Measurements from ENCODE around the gene ST13. TPM values are rescaled to one million over a fixed set of nuclear protein-coding genes. Genes with fewer than 3 reads are reported as not detected.

ST13 gene
- total RNA-seq, 2 experiments from 2014 or later: 164 to 170 TPM

GRCh38 chr22:40894417-40894816 lies 38.0 kb upstream of the ST13 start:
- H3K4me3 Mint-ChIP-seq: no peak overlapping the region

GRCh38 chr22:40890881-40891280 lies 34.4 kb upstream of the ST13 start:
- Mint-ChIP-seq H3K27ac (no peak overlapping the region), H3K4me3 (no peak overlapping the region), H3K9me3 (no peaks in the 10 kb centered on the region), H3K36me3 (ENCODE audit: low read depth) (peaks cover 51% of the 10 kb centered on the region), H3K4me1 (ENCODE audit: low read depth) (no peaks in the 10 kb centered on the region), H3K27me3 (no peaks in the 10 kb centered on the region)
- no peak for TF ChIP-seq CTCF (IDR thresholded peaks at IDR 0.05)
- Histone ChIP-seq H3K27ac (ENCODE audit: low read depth in 1 of 2, low read length in 2 of 2) (no peak overlapping the region), H3K4me3 (ENCODE audit: low read length) (no peak overlapping the region), H3K27me3 (ENCODE audit: control insufficient read depth in 1 of 2, insufficient read depth in 2 of 2, low read length in 2 of 2) (no peaks in the 10 kb centered on the region), H3K4me1 (ENCODE audit: insufficient read depth, low read length) (no peaks in the 10 kb centered on the region), H3K9me3 (ENCODE audit: control insufficient read depth in 1 of 2, insufficient read depth in 1 of 2, low read length in 2 of 2) (no peaks in the 10 kb centered on the region), H3K36me3 (ENCODE audit: insufficient read depth, low read length) (peaks cover 48% of the 10 kb centered on the region)
- ATAC-seq (ENCODE audit: poor library complexity) (no peak), DNase-seq (no peak)
- intact Hi-C loops (cut with DNase I, micrococcal nuclease): no loop called here
- CTCF ChIA-PET: no interaction called here
- POLR2A ChIA-PET: no interaction called here

More at GRCh38 chr22:40894417-40894816, 38.0 kb upstream of the ST13 start:
- H3K9me3 Mint-ChIP-seq: no peaks in the 10 kb centered on the region
- H3K36me3 Mint-ChIP-seq (ENCODE audit: low read depth): peaks cover 18% of the 10 kb centered on the region
- Histone ChIP-seq H3K9me3 (ENCODE audit: control insufficient read depth in 1 of 2, insufficient read depth in 1 of 2, low read length in 2 of 2) (no peaks in the 10 kb centered on the region), H3K27me3 (ENCODE audit: control insufficient read depth in 1 of 2, insufficient read depth in 2 of 2, low read length in 2 of 2) (no peaks in the 10 kb centered on the region), H3K4me3 (ENCODE audit: low read length) (no peak overlapping the region), H3K36me3 (ENCODE audit: insufficient read depth, low read length) (peaks cover 18% of the 10 kb centered on the region), H3K4me1 (ENCODE audit: insufficient read depth, low read length) (peaks cover 3% of the 10 kb centered on the region), H3K27ac (ENCODE audit: low read depth in 1 of 2, low read length in 2 of 2) (no peak overlapping the region)
- ATAC-seq (ENCODE audit: poor library complexity) (no peak), DNase-seq (no peak)
- POLR2A ChIA-PET: interaction anchor here (0.6 kb wide), 2 partner anchors 262 to 449 kb away, joined by 3 read pairs; no protein-coding TSS in a partner anchor
- intact Hi-C loops (cut with DNase I, micrococcal nuclease): no loop called here
- no peak for TF ChIP-seq CTCF (IDR thresholded peaks at IDR 0.05)
- no peaks in the 10 kb centered on the region for H3K27me3 Mint-ChIP-seq
- no peak overlapping the region for H3K27ac Mint-ChIP-seq
- peaks cover 6% of the 10 kb centered on the region for H3K4me1 Mint-ChIP-seq (ENCODE audit: low read depth)
- CTCF ChIA-PET: interaction anchor here (0.6 kb wide), 1 partner anchor 333 kb away, joined by 3 read pairs; no protein-coding TSS in a partner anchor

GRCh38 chr22:40889116-40889515 lies 32.7 kb upstream of the ST13 start:
- POLR2A ChIA-PET: interaction anchor here (0.9 kb wide), 1 partner anchor 83 kb away, joined by 4 read pairs; no protein-coding TSS in a partner anchor

More at GRCh38 chr22:40889116-40889515, 32.7 kb upstream of the ST13 start:
- peaks cover 57% of the 10 kb centered on the region for H3K36me3 Mint-ChIP-seq (ENCODE audit: low read depth)
- no peaks in the 10 kb centered on the region for H3K9me3 ChIP-seq (ENCODE audit: control insufficient read depth in 1 of 2, insufficient read depth in 1 of 2, low read length in 2 of 2)
- no peak for ATAC-seq (ENCODE audit: poor library complexity)
- no peaks in the 10 kb centered on the region for H3K27me3 Mint-ChIP-seq
- no peak for TF ChIP-seq CTCF (IDR thresholded peaks at IDR 0.05)
- DNase-seq: no peak
- H3K4me3 Mint-ChIP-seq: no peak overlapping the region
- H3K27me3 ChIP-seq (ENCODE audit: control insufficient read depth in 1 of 2, insufficient read depth in 2 of 2, low read length in 2 of 2): no peaks in the 10 kb centered on the region
- no peaks in the 10 kb centered on the region for H3K4me1 Mint-ChIP-seq (ENCODE audit: low read depth)
- H3K4me3 ChIP-seq (ENCODE audit: low read length): no peak overlapping the region
- CTCF ChIA-PET: interaction anchor here (1.0 kb wide), 1 partner anchor 71 kb away, joined by 3 read pairs; no protein-coding TSS in a partner anchor
- H3K27ac Mint-ChIP-seq: no peak overlapping the region
- H3K9me3 Mint-ChIP-seq: no peaks in the 10 kb centered on the region
- no peak overlapping the region for H3K27ac ChIP-seq (ENCODE audit: low read depth in 1 of 2, low read length in 2 of 2)
- intact Hi-C loops (cut with DNase I, micrococcal nuclease): no loop called here
- H3K4me1 ChIP-seq (ENCODE audit: insufficient read depth, low read length): no peaks in the 10 kb centered on the region
- H3K36me3 ChIP-seq (ENCODE audit: insufficient read depth, low read length): peaks cover 51% of the 10 kb centered on the region

Data from CD4-positive, alpha-beta T cell (primary cell).